K562 (cell line): Measurements from ENCODE around the gene COL4A2. TPM values are rescaled to one million over a fixed set of nuclear protein-coding genes. Genes with fewer than 3 reads are reported as not detected.

Source experiments
- ATAC-seq: fragments of 200-7000 bp; cut with Tn5 transposase; 3 replicates; pipeline ENCODE4 v1.9.1; 2020; ENCODE audit warnings: moderate library complexity
- BruUV-seq: library from RNA; stranded (reverse); fragments of 400-500 nt; replicated peaks from 2 replicates; lab custom pipeline; 2021; lab: Mats Ljungman, UMichigan
- CTCF ChIA-PET: fragments of 300-600 bp; formaldehyde crosslinking; extraction: SDS; loops from one replicate; lab custom pipeline; 2021; ENCODE audit warnings: low intra/inter-chr PET ratio; lab: Yijun Ruan, JAX
- POLR2A ChIA-PET: fragments of 300-600, 350-650 bp; sonication (Branson Sonifier 250); formaldehyde crosslinking; extraction: SDS; loops from one replicate; lab custom pipeline; 2021; ENCODE audit warnings: antibody characterized with exemption, inconsistent platforms; lab: Yijun Ruan, JAX
- DNase-seq, 4 experiments: peaks; one replicate each; pipeline versions ENCODE4 v3.0.0 to v3.0.0-alpha.2; 2011 to 2018; ENCODE audit warnings: low spot score in 3 of 4, mixed read lengths in 3 of 4; ENCODE audit errors: extremely low read depth in 1 of 4
- FAIRE-seq: peaks from 2 replicates; lab custom pipeline; 2011; peaks lifted over from hg19 to GRCh38; lab: Jason Lieb, UNC
- H2AFZ ChIP-seq: 2 replicates; pipeline ENCODE4 v1.6.0; 2011; ENCODE audit warnings: low read depth, low read length, control low read depth, inconsistent platforms
- H3K27ac ChIP-seq: fragments of 200-600 bp; 3 replicates; pipeline ENCODE4 v1.8.0; 2011; ENCODE audit warnings: low read depth, mild to moderate bottlenecking, control low read depth, inconsistent platforms, low read length, moderate library complexity, mixed read lengths; ENCODE audit errors: extremely low read depth
- H3K27me3 ChIP-seq, 2 experiments: fragments of 300-600 bp in 1 of 2; 2 replicates in 1 of 2; 3 replicates in 1 of 2; pipeline versions ENCODE4 v1.6.0 to v1.8.0; 2011; ENCODE audit warnings: inconsistent platforms in 2 of 2, low read length in 2 of 2, mild to moderate bottlenecking in 1 of 2, mixed read lengths in 1 of 2, moderate library complexity in 1 of 2; ENCODE audit not compliant: control insufficient read depth in 2 of 2, insufficient read depth in 2 of 2
- H3K36me3 ChIP-seq: fragments of 300-600 bp; 3 replicates; pipeline ENCODE4 v1.8.0; 2011; ENCODE audit warnings: mild to moderate bottlenecking, low read length, inconsistent platforms; ENCODE audit not compliant: control insufficient read depth, insufficient read depth
- H3K4me1 ChIP-seq, 2 experiments: fragments of 200-600 bp in 1 of 2; replicated peaks in 1 of 2; 2 replicates in 1 of 2; 3 replicates in 1 of 2; pipeline versions ENCODE4 v1.5.1 to v1.8.0; 2011; ENCODE audit warnings: inconsistent platforms in 2 of 2, low read length in 2 of 2, mild to moderate bottlenecking in 1 of 2, mixed read lengths in 1 of 2, moderate library complexity in 1 of 2; ENCODE audit not compliant: control insufficient read depth in 2 of 2, insufficient read depth in 2 of 2
- H3K4me2 ChIP-seq: 2 replicates; pipeline ENCODE4 v1.6.1; 2011; ENCODE audit warnings: low read length, control low read depth, inconsistent platforms, mixed read lengths; ENCODE audit not compliant: insufficient read depth
- H3K4me3 ChIP-seq: fragments of 200-600 bp; sonication (generic), shearing (Covaris generic); 2 replicates; pipeline ENCODE4 v1.5.1; 2016; ENCODE audit warnings: control low read depth, inconsistent platforms
- H3K79me2 ChIP-seq: fragments of 200-600 bp; 3 replicates; pipeline ENCODE4 v1.8.0; 2011; ENCODE audit warnings: low read length, inconsistent platforms; ENCODE audit not compliant: control insufficient read depth, insufficient read depth
- H3K9ac ChIP-seq, 2 experiments: 2 replicates each; pipeline versions ENCODE4 v1.6.0 to v1.6.1; 2011; ENCODE audit warnings: low read depth in 2 of 2, low read length in 2 of 2, control low read depth in 1 of 2, inconsistent platforms in 1 of 2, mild to moderate bottlenecking in 1 of 2, mixed read lengths in 1 of 2; ENCODE audit not compliant: insufficient read depth in 1 of 2
- H3K9me1 ChIP-seq: one replicate; pipeline ENCODE4 v1.6.0; 2011; ENCODE audit warnings: inconsistent platforms, mild to moderate bottlenecking, low read length, moderate library complexity; ENCODE audit not compliant: control insufficient read depth, insufficient read depth
- H3K9me3 ChIP-seq: replicated peaks from 2 replicates; pipeline ENCODE4 v1.5.1; 2011; ENCODE audit warnings: low read depth, low read length, inconsistent platforms; ENCODE audit not compliant: control insufficient read depth, insufficient read depth
- H4K20me1 ChIP-seq: replicated peaks from 2 replicates; pipeline ENCODE4 v1.6.1; 2011; ENCODE audit warnings: low read length, inconsistent platforms, mixed read lengths; ENCODE audit not compliant: control insufficient read depth, insufficient read depth
- CHD1 ChIP-seq: fragments of 200-600 bp; sonication (generic); IDR thresholded peaks from one replicate; pipeline ENCODE4 v1.6.1; 2012; ENCODE audit warnings: mild to moderate bottlenecking, moderate library complexity, low read length, inconsistent platforms
- NFIC ChIP-seq: fragments of 450-650 bp; IDR thresholded peaks from 2 replicates; pipeline ENCODE4 v1.6.1; 2017; ENCODE audit warnings: mild to moderate bottlenecking, inconsistent platforms
- PHF20 ChIP-seq: fragments of 450-650 bp; IDR thresholded peaks from 2 replicates; pipeline ENCODE4 v1.6.1; 2018; ENCODE audit not compliant: partially characterized antibody
- SOX6 ChIP-seq: fragments of 450-650 bp; IDR thresholded peaks from 2 replicates; pipeline ENCODE4 v1.6.1; 2014; ENCODE audit warnings: mild to moderate bottlenecking
- ZNF217 ChIP-seq: sonication (generic); formaldehyde crosslinking; IDR thresholded peaks from 2 replicates; pipeline ENCODE4 v1.8.0; 2022; ENCODE audit warnings: mild to moderate bottlenecking, missing genetic modification reagents
- ZNF324 ChIP-seq: fragments of 250-450 bp; sonication (Bioruptor Pico); IDR thresholded peaks from 2 replicates; pipeline ENCODE4 v1.4.0; 2020; ENCODE audit warnings: mild to moderate bottlenecking
- ZNF644 ChIP-seq: fragments of 200-800 bp; sonication (Bioruptor generic); IDR thresholded peaks from 2 replicates; pipeline ENCODE4 v1.6.1; 2016; ENCODE audit warnings: low read depth, missing genetic modification characterization, missing compliant biosample characterization
- WGBS: fragments of 100-300 bp; shearing (Covaris generic); methylation state at CpG from one replicate; pipeline ENCODE4 v1.1.6; 2016; ENCODE audit warnings: low coverage, mixed read lengths; ENCODE audit not compliant: insufficient coverage; ENCODE audit errors: missing lambda C conversion rate; 5-methylcytosine and 5-hydroxymethylcytosine counted together
- in situ Hi-C: fragments of 300-500 bp; cut with MboI; formaldehyde crosslinking; loops from 4 replicates; pipeline ENCODE4 v1.15.0; 2018; ENCODE audit warnings: inconsistent platforms, mixed read lengths
- intact Hi-C: fragments of 100-400 bp; cut with micrococcal nuclease; formaldehyde crosslinking; loops from 2 replicates; pipeline ENCODE4 v1.14.2; 2022
- polyA plus RNA-seq, 8 experiments: library from polyadenylated mRNA; depleted of rRNA in 4 of 8; stranded (reverse) in 5 of 8; unstranded in 3 of 8; fragments of >200 nt; fragmentation: Nextera tagmentation in 2 of 8; fragmentation: Illumina TruSeq in 1 of 8; extraction: Ambion mirVana in 2 of 8; extraction: Trizol in 1 of 8; gene quantifications; 2 replicates each; pipeline versions ENCODE4 v1.2.1 to v1.2.3, GENCODE V29; 2011 to 2014; ENCODE audit warnings: inconsistent platforms in 1 of 8, missing spikeins in 1 of 8
- total RNA-seq, 7 experiments: library from RNA; depleted of rRNA in 6 of 7; stranded (reverse); fragments of >200 nt in 6 of 7; fragmentation: Illumina TruSeq in 2 of 7; extraction: Trizol in 2 of 7; gene quantifications; 2 replicates each; pipeline versions ENCODE4 v1.2.1 to v1.2.3, GENCODE V29; 2011 to 2021; ENCODE audit warnings: low replicate concordance in 1 of 7

The COL4A2 gene
- total and polyA plus RNA-seq, 9 of the 15 experiments (the other 6 are each of a cell fraction or from before 2014, with no cell fraction given): 0.13 to 15.2 (median 8.1) TPM

DNA sequence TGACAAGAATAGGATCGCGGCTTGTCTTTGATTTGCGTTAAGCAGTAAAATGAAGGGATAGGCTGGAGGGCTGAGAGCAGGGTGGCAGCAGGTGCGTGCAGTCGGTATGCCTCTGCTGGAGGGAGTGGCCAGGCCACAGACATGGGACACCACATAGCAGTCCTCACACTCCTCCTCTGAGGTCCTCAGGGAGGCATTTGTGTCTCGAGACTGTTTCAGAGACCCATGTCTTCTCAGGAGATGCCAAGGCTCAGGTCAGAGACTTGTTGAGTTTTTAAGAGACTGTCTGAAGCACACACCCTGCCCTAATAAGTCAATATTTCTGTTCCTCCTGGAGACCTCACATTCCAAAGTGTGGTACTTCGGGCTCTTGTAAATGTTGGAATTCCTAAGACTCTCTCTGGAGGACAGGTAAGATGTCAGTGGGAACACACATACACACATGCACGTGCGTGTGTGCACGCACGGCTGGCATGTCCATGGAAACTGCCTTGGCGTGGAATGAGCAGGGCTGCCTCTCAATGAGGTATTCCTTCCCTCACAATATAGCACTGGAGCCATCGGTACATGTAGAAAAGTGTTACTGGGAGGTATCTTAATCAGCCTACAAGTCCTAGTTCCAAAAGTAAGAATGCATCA is 46.4 kb downstream of the COL4A2 start:
- ChIA-PET CTCF (no interaction called here), POLR2A (no interaction called here)
- intact Hi-C loops: no loop called here
- in situ Hi-C loops: no loop called here
- no peak for TF ChIP-seq CHD1
- no peak for TF ChIP-seq ZNF644 (tag)
- no peak for TF ChIP-seq PHF20
- TF ChIP-seq ZNF324 (CRISPR knock-in tag): no peak
- no peak for TF ChIP-seq SOX6
- TF ChIP-seq NFIC: no peak
- no peak for TF ChIP-seq ZNF217 (CRISPR knock-in tag)
- H3K27me3 ChIP-seq: peaks cover 0 to 6% of the 10 kb centered on the region in 2 experiments; a peak in 1 of 5 replicates
- WGBS: 4% methylated on average over 9 of the region's 13 CpGs
- H3K4me2 ChIP-seq: no peak overlapping the region
- no peak overlapping the region for H2AFZ ChIP-seq
- no peaks in the 10 kb centered on the region for H3K9me1 ChIP-seq
- H3K27ac ChIP-seq: no peak overlapping the region
- FAIRE-seq: no peak
- H3K9ac ChIP-seq: no peak overlapping the region
- no peaks in the 10 kb centered on the region for H3K4me1 ChIP-seq
- BruUV-seq: no TSS peak
- H3K4me3 ChIP-seq: no peak overlapping the region
- DNase-seq: no peak
- no peak for ATAC-seq
- no peaks in the 10 kb centered on the region for H3K79me2 ChIP-seq
- no peaks in the 10 kb centered on the region for H3K9me3 ChIP-seq
- H4K20me1 ChIP-seq: no peaks in the 10 kb centered on the region
- no peaks in the 10 kb centered on the region for H3K36me3 ChIP-seq
